Fibroblast of the aortic adventitia (primary cell): Measurements from ENCODE around the gene NFIA. TPM values are rescaled to one million over a fixed set of nuclear protein-coding genes. Genes with fewer than 3 reads are reported as not detected.

Experiments
- DNase-seq: peaks from one replicate; pipeline ENCODE4 v3.0.0-alpha.2; 2010; ENCODE audit warnings: low read depth
- H3K4me3 ChIP-seq: 2 replicates; pipeline ENCODE4 v1.5.1; 2011; ENCODE audit warnings: low read depth, mild to moderate bottlenecking, control low read depth, low read length, moderate library complexity
- CTCF ChIP-seq: IDR thresholded peaks from 2 replicates; pipeline ENCODE4 v1.5.1; 2011; ENCODE audit warnings: mild to moderate bottlenecking, low read length, control low read depth, inconsistent platforms; ENCODE audit not compliant: insufficient read depth
- total RNA-seq: library from RNA; depleted of rRNA; stranded (reverse); fragments of >200 nt; gene quantifications from 2 replicates; pipeline ENCODE4 v1.2.3, GENCODE V29; 2012; ENCODE audit warnings: low replicate concordance

Gene NFIA
- total RNA-seq, 1 donor, result 32.0 TPM

- TF ChIP-seq CTCF, result peak; percentile 96
- H3K4me3 ChIP-seq, result peak overlapping the region; percentile 69
- DNase-seq, result peak; percentile 88
Measured at GRCh38 chr1:61049850-61050540, 32.4 kb upstream of the NFIA start.

- DNase-seq, result peak; percentile 28
- no peak for TF ChIP-seq CTCF
- peak overlapping the region; percentile 69 for H3K4me3 ChIP-seq
Measured at GRCh38 chr1:61050541-61051442, 31.6 kb upstream of the NFIA start.

GRCh38 chr1:61051443-61051718 lies 31.0 kb upstream of the NFIA start:
- no peak for TF ChIP-seq CTCF
- no peak for DNase-seq
- peak overlapping the region; percentile 69 for H3K4me3 ChIP-seq

GRCh38 chr1:61051719-61052394 lies 30.5 kb upstream of the NFIA start:
- DNase-seq, result peak; percentile 34
- no peak for TF ChIP-seq CTCF
- peak overlapping the region; percentile 11 for H3K4me3 ChIP-seq

GRCh38 chr1:61052395-61053225 lies 29.8 kb upstream of the NFIA start:
- DNase-seq, result no peak

More at GRCh38 chr1:61052395-61053225, 29.8 kb upstream of the NFIA start:
- no peak for TF ChIP-seq CTCF
- no peak overlapping the region for H3K4me3 ChIP-seq
